Karpas-422 (cell line): ENCODE data around the gene OGFOD1. TPM values are rescaled to one million over a fixed set of nuclear protein-coding genes. Genes with fewer than 3 reads are reported as not detected.

Experiments
- DNase-seq: peaks from one replicate; pipeline ENCODE4 v3.0.0-alpha.2; 2015
- H2AFZ ChIP-seq: fragments of 200-600 bp; sonication (generic); 2 replicates; pipeline ENCODE4 v1.6.1; 2014; ENCODE audit warnings: antibody characterized with exemption, low read length, mixed read lengths
- H3K27ac ChIP-seq: fragments of 200-600 bp; sonication (generic); 2 replicates; pipeline ENCODE4 v1.5.1; 2014; ENCODE audit warnings: mild to moderate bottlenecking, low read length, moderate library complexity
- H3K27me3 ChIP-seq: fragments of 200-600 bp; sonication (generic); 2 replicates; pipeline ENCODE4 v1.6.1; 2014; ENCODE audit warnings: low read length, mixed read lengths
- H3K36me3 ChIP-seq: fragments of 200-600 bp; sonication (generic); 2 replicates; pipeline ENCODE4 v1.6.1; 2014; ENCODE audit warnings: low read length, mixed read lengths; ENCODE audit not compliant: insufficient read depth
- H3K4me1 ChIP-seq: fragments of 200-600 bp; sonication (generic); 2 replicates; pipeline ENCODE4 v1.6.1; 2014; ENCODE audit warnings: mild to moderate bottlenecking, low read length, mixed read lengths
- H3K4me2 ChIP-seq: fragments of 200-600 bp; sonication (generic); 2 replicates; pipeline ENCODE4 v1.6.1; 2014; ENCODE audit warnings: low read length, low read depth, mild to moderate bottlenecking; ENCODE audit not compliant: poor library complexity, severe bottlenecking
- H3K4me3 ChIP-seq: fragments of 200-600 bp; sonication (generic); 2 replicates; pipeline ENCODE4 v1.5.1; 2014; ENCODE audit warnings: mild to moderate bottlenecking, antibody characterized with exemption, low read length, mixed read lengths
- H3K79me2 ChIP-seq: fragments of 200-600 bp; sonication (generic); 2 replicates; pipeline ENCODE4 v1.6.1; 2014; ENCODE audit warnings: mild to moderate bottlenecking, low read length, mixed read lengths
- H3K9ac ChIP-seq: fragments of 200-600 bp; sonication (generic); 2 replicates; pipeline ENCODE4 v1.6.0; 2014; ENCODE audit warnings: low read length
- H3K9me2 ChIP-seq: fragments of 200-600 bp; sonication (generic), shearing (Covaris generic); replicated peaks from 2 replicates; pipeline ENCODE4 v1.6.0; 2014; ENCODE audit warnings: mild to moderate bottlenecking, low read length, moderate library complexity; ENCODE audit not compliant: insufficient read depth
- H3K9me3 ChIP-seq: fragments of 300-700, 200-600 bp; sonication (generic); 2 replicates; pipeline ENCODE4 v1.6.1; 2014; ENCODE audit warnings: low read length, mixed read lengths
- H4K20me1 ChIP-seq: fragments of 200-600 bp; sonication (generic); 2 replicates; pipeline ENCODE4 v1.6.1; 2014; ENCODE audit warnings: mild to moderate bottlenecking, antibody characterized with exemption, low read length, low read depth; ENCODE audit not compliant: insufficient read depth
- total RNA-seq: library from RNA; depleted of rRNA; stranded (reverse); fragments of >200 nt; shearing (Covaris generic); gene quantifications from 2 replicates; pipeline ENCODE4 v1.2.3, GENCODE V29; 2014; ENCODE audit warnings: low replicate concordance

The OGFOD1 gene
- total RNA-seq, 1 experiment from 2014 or later, result 51.9 TPM

GRCh38 chr16:56477096-56477878, 25.9 kb downstream of the OGFOD1 start:
- H2AFZ ChIP-seq, result no peak overlapping the region
- no peak overlapping the region for H3K9ac ChIP-seq
- no peak for DNase-seq
- no peaks in the 10 kb centered on the region for H4K20me1 ChIP-seq
- no peaks in the 10 kb centered on the region for H3K4me1 ChIP-seq
- H3K36me3 ChIP-seq, result peaks cover 49% of the 10 kb centered on the region; the same call in 1 of the 2 replicates
- no peaks in the 10 kb centered on the region for H3K27me3 ChIP-seq
- H3K4me2 ChIP-seq, result no peak overlapping the region
- H3K9me2 ChIP-seq, result no peaks in the 10 kb centered on the region
- H3K27ac ChIP-seq, result no peak overlapping the region
- H3K9me3 ChIP-seq, result no peaks in the 10 kb centered on the region
- H3K79me2 ChIP-seq, result no peaks in the 10 kb centered on the region
- H3K4me3 ChIP-seq, result no peak overlapping the region

- Histone ChIP-seq H3K4me1 (no peaks in the 10 kb centered on the region), H2AFZ (no peak overlapping the region), H3K9me2 (no peaks in the 10 kb centered on the region), H3K79me2 (no peaks in the 10 kb centered on the region), H3K27me3 (no peaks in the 10 kb centered on the region), H3K9ac (no peak overlapping the region), H3K4me3 (no peak overlapping the region), H4K20me1 (no peaks in the 10 kb centered on the region), H3K9me3 (no peaks in the 10 kb centered on the region), H3K4me2 (no peak overlapping the region), H3K27ac (no peak overlapping the region), H3K36me3 (peaks cover 45% of the 10 kb centered on the region)
- DNase-seq, result no peak
These were observed 27.1 kb downstream of the OGFOD1 start for GRCh38 chr16:56478281-56479049.

- Histone ChIP-seq H3K4me2 (no peak overlapping the region), H3K9ac (no peak overlapping the region), H3K4me3 (no peak overlapping the region), H3K9me3 (no peaks in the 10 kb centered on the region), H3K27ac (no peak overlapping the region), H3K79me2 (no peaks in the 10 kb centered on the region), H3K4me1 (no peaks in the 10 kb centered on the region), H3K36me3 (peaks cover 43% of the 10 kb centered on the region), H4K20me1 (no peaks in the 10 kb centered on the region), H3K9me2 (no peaks in the 10 kb centered on the region), H2AFZ (no peak overlapping the region), H3K27me3 (no peaks in the 10 kb centered on the region)
- DNase-seq, result no peak
These were observed 28.1 kb downstream of the OGFOD1 start for GRCh38 chr16:56479469-56479868.

GRCh38 chr16:56480776-56481467, 29.6 kb downstream of the OGFOD1 start:
- H3K9me2 ChIP-seq, result no peaks in the 10 kb centered on the region
- no peaks in the 10 kb centered on the region for H3K9me3 ChIP-seq
- no peak overlapping the region for H2AFZ ChIP-seq
- no peak overlapping the region for H3K4me2 ChIP-seq
- H3K4me1 ChIP-seq, result no peaks in the 10 kb centered on the region
- no peak overlapping the region for H3K4me3 ChIP-seq
- H3K9ac ChIP-seq, result no peak overlapping the region
- no peak overlapping the region for H3K27ac ChIP-seq
- H3K36me3 ChIP-seq, result peaks cover 32% of the 10 kb centered on the region
- H3K27me3 ChIP-seq, result no peaks in the 10 kb centered on the region
- no peaks in the 10 kb centered on the region for H3K79me2 ChIP-seq
- no peak for DNase-seq
- no peaks in the 10 kb centered on the region for H4K20me1 ChIP-seq

DNA sequence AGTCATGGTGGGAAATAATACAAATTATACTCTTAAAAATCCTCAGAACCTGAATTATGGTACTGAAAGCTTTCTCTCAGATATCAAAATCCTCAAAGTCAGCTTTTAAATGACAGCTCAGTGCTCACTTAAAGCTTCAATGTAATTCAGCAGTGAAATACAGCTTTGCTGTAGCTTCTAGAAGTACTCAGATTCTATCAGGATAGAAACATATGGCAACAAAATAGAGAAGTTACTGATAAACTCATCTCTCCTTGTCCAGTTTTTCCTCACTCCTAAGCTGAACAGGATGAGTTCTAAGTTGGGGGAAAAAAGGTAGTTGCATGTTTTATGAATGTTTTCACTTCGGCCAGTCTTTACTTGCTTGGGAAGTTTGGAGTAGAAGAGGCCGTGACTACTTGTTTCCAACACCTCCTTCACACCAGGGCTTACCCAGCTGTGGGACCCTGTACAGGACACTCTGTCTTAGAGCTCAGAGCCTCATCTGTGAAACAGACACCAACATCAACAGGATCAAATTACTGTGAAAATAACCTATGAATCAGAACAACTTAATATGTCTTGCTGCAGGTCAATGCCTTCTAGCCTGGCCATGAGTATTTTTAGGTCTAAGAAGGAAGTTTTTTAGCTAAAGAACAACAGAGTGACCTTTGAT, 30.2 kb downstream of the OGFOD1 start:
- no peaks in the 10 kb centered on the region for H3K4me1 ChIP-seq
- H4K20me1 ChIP-seq, result no peaks in the 10 kb centered on the region
- no peaks in the 10 kb centered on the region for H3K27me3 ChIP-seq
- no peaks in the 10 kb centered on the region for H3K9me3 ChIP-seq
- H3K79me2 ChIP-seq, result no peaks in the 10 kb centered on the region
- DNase-seq, result no peak
- H3K4me2 ChIP-seq, result no peak overlapping the region
- no peak overlapping the region for H3K4me3 ChIP-seq
- no peaks in the 10 kb centered on the region for H3K9me2 ChIP-seq
- no peak overlapping the region for H3K9ac ChIP-seq
- no peak overlapping the region for H2AFZ ChIP-seq
- no peak overlapping the region for H3K27ac ChIP-seq
- peaks cover 30% of the 10 kb centered on the region for H3K36me3 ChIP-seq

DNA sequence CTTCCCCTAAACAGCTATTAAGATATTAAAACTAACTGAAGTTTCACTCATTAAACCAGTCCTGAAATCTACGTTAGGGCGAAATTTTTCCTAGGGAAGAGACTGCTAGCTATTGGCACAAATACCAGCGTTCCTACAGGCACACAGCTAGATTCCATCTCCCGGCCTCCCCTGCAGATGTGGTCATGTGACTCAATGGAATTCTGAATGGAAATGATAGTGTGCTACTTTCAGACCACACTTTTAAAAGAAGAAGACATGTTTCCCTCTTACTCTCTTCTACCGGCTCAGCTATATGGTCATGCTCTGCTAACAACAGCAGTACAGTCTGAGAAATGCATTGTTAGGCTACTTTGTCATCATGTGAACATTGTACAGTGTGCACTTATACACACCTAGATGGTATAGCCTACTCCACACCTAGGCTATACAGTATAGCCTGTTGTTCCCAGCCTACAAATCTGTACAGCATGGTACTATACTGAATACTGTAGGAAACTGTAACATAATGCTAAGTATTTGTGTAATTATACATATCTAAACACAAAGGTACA, 31.4 kb downstream of the OGFOD1 start:
- DNase-seq, result no peak
- Histone ChIP-seq H3K4me3 (no peak overlapping the region), H3K4me2 (no peak overlapping the region), H3K9ac (no peak overlapping the region), H3K27me3 (no peaks in the 10 kb centered on the region), H3K27ac (no peak overlapping the region), H2AFZ (no peak overlapping the region), H3K79me2 (no peaks in the 10 kb centered on the region), H3K9me2 (no peaks in the 10 kb centered on the region), H3K36me3 (peaks cover 22% of the 10 kb centered on the region), H3K4me1 (no peaks in the 10 kb centered on the region), H3K9me3 (no peaks in the 10 kb centered on the region), H4K20me1 (no peaks in the 10 kb centered on the region)

DNA sequence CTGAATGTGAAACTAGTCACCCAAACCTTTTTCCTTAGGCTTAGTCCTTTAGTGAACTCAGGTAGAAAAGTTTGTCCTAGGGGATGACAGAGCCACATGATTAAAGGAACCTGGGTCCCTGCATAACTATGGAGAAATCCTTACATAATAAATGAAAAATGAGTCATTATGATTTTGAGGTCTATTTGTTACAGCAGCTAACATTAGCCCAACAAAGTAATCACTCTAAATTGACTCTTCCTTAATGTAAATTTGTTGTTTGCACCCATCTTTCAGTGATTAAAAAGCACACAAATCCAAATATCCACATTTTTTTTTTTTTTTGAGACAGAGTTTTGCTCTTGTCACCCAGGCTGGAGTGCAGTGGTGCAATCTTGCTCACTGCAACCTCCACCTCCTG, 32.0 kb downstream of the OGFOD1 start:
- Histone ChIP-seq H2AFZ (no peak overlapping the region), H3K9me2 (no peaks in the 10 kb centered on the region), H3K4me1 (no peaks in the 10 kb centered on the region), H3K79me2 (no peaks in the 10 kb centered on the region), H3K4me2 (no peak overlapping the region), H3K9me3 (no peaks in the 10 kb centered on the region), H4K20me1 (no peaks in the 10 kb centered on the region), H3K9ac (no peak overlapping the region), H3K36me3 (peaks cover 21% of the 10 kb centered on the region), H3K27me3 (no peaks in the 10 kb centered on the region), H3K27ac (no peak overlapping the region), H3K4me3 (no peak overlapping the region)
- no peak for DNase-seq
